Suprapubic skin (tissue), 4 donors: ENCODE data around the gene ERBB4. TPM values are rescaled to one million over a fixed set of nuclear protein-coding genes. Genes with fewer than 3 reads are reported as not detected.

ENCODE experiments used
- DNase-seq, 2 donors: peaks; one replicate each; pipeline ENCODE4 v3.0.0-alpha.2; 2019; ENCODE audit warnings: low spot score in 2 of 2
- H3K27ac ChIP-seq: fragments of 200-600 bp; sonication (generic); one replicate; pipeline ENCODE4 v1.5.1; 2019
- H3K27me3 ChIP-seq: fragments of 200-600 bp; sonication (generic); one replicate; pipeline ENCODE4 v1.5.1; 2019
- H3K36me3 ChIP-seq: fragments of 200-600 bp; sonication (generic); one replicate; pipeline ENCODE4 v1.5.1; 2019
- H3K4me1 ChIP-seq: fragments of 200-600 bp; sonication (generic); one replicate; pipeline ENCODE4 v1.5.1; 2019
- H3K4me3 ChIP-seq: fragments of 200-600 bp; sonication (generic); one replicate; pipeline ENCODE4 v1.5.1; 2019; ENCODE audit warnings: mild to moderate bottlenecking
- H3K9me3 ChIP-seq: fragments of 200-600 bp; sonication (generic); one replicate; pipeline ENCODE4 v1.5.1; 2019
- EP300 ChIP-seq: sonication (generic); formaldehyde crosslinking; IDR thresholded peaks from one replicate; pipeline ENCODE4 v1.6.1; 2017; ENCODE audit warnings: antibody characterized with exemption
- POLR2A ChIP-seq, 2 donors: fragments of 450-650 bp; IDR thresholded peaks; one replicate each; pipeline ENCODE4 v1.6.1; 2017; ENCODE audit warnings: antibody characterized with exemption in 2 of 2, mild to moderate bottlenecking in 2 of 2, moderate library complexity in 2 of 2
- POLR2AphosphoS5 ChIP-seq, 3 donors: sonication (generic); formaldehyde crosslinking; IDR thresholded peaks; one replicate each; pipeline ENCODE4 v1.6.1; 2017; ENCODE audit warnings: antibody characterized with exemption in 3 of 3
- WGBS: methylation state at CpG from one replicate; pipeline ENCODE4 v1.1.5; 2018; 5-methylcytosine and 5-hydroxymethylcytosine counted together
- total RNA-seq, 4 donors: library from RNA; depleted of rRNA; stranded (reverse); fragments of >200 nt; gene quantifications; one replicate each; pipeline ENCODE4 v1.1.0, GENCODE V29; 2016
- TF ChIP-seq, protein P1 (sequence below), 2 donors: fragments of 200-600 bp in 1 of 2; fragments of 450-650 bp in 1 of 2; sonication (generic) in 1 of 2; IDR thresholded peaks; one replicate each; pipeline ENCODE4 v1.5.1; 2016 to 2019; ENCODE audit warnings: antibody characterized with exemption in 2 of 2, mild to moderate bottlenecking in 1 of 2, moderate library complexity in 1 of 2

Gene ERBB4
- total RNA-seq, 4 donors from 2014 or later = 0.95 to 6.4 (median 1.5) TPM

DNA sequence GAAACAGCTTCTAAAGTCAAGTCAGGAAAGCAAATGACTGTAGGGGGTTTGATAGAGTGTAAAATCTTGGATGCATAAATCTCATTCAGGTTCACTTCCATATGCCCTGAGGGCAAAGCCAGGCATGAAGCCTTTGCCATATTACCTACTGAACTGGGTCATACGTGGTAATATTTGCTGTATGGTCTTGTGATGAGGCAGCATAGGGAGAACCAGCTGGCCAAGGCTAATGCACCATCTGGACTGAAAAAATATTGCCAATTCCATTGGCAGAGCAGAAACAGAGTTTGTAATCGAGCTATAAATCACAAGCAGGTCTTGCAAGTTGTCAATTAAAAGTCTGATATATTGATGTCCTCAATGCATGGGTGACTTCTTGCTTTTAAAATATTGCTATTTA is 243.8 kb downstream of the ERBB4 start:
- WGBS = 50% methylated on average over 2 of the region's 2 CpGs

DNA sequence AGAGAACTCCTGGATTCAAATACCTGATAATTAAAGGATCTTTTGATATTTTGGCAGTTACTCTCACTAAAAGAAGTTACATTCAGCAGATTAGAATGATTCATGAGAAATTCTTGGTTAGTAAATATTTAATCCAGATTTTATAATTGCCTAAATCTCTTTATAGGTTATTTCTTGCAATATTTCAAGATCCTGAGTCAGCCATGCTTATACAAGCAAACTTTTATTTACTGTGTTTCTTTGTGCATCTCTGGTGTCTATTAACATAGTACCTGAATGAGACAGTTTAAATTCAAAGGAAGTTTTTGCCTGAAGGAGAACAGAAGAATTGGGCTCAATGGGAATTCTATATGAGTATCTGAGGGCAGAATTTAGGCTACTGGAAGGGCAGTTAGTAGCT is 249.3 kb downstream of the ERBB4 start:
- Histone ChIP-seq H3K4me3 (no peak overlapping the region), H3K9me3 (no peaks in the 10 kb centered on the region), H3K27me3 (no peaks in the 10 kb centered on the region), H3K27ac (no peak overlapping the region), H3K4me1 (no peaks in the 10 kb centered on the region), H3K36me3 (no peaks in the 10 kb centered on the region)
- DNase-seq = no peak
- TF ChIP-seq POLR2A (IDR thresholded peaks at IDR 0.05) = no peak
- no peak for TF ChIP-seq EP300
- TF ChIP-seq, protein P1, sequence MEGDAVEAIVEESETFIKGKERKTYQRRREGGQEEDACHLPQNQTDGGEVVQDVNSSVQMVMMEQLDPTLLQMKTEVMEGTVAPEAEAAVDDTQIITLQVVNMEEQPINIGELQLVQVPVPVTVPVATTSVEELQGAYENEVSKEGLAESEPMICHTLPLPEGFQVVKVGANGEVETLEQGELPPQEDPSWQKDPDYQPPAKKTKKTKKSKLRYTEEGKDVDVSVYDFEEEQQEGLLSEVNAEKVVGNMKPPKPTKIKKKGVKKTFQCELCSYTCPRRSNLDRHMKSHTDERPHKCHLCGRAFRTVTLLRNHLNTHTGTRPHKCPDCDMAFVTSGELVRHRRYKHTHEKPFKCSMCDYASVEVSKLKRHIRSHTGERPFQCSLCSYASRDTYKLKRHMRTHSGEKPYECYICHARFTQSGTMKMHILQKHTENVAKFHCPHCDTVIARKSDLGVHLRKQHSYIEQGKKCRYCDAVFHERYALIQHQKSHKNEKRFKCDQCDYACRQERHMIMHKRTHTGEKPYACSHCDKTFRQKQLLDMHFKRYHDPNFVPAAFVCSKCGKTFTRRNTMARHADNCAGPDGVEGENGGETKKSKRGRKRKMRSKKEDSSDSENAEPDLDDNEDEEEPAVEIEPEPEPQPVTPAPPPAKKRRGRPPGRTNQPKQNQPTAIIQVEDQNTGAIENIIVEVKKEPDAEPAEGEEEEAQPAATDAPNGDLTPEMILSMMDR (IDR thresholded peaks at IDR 0.05) = no peak
- TF ChIP-seq POLR2AphosphoS5 (IDR thresholded peaks at IDR 0.05) = no peak

More for the DNA sequence above, 243.8 kb downstream of the ERBB4 start:
- TF ChIP-seq EP300 (no peak), POLR2A (IDR thresholded peaks at IDR 0.05) (no peak), POLR2AphosphoS5 (IDR thresholded peaks at IDR 0.05) (no peak)
- TF ChIP-seq, protein P1 (IDR thresholded peaks at IDR 0.05) = no peak
- Histone ChIP-seq H3K36me3 (no peaks in the 10 kb centered on the region), H3K9me3 (no peaks in the 10 kb centered on the region), H3K4me1 (no peaks in the 10 kb centered on the region), H3K4me3 (no peak overlapping the region), H3K27me3 (no peaks in the 10 kb centered on the region), H3K27ac (no peak overlapping the region)
- no peak for DNase-seq

DNA sequence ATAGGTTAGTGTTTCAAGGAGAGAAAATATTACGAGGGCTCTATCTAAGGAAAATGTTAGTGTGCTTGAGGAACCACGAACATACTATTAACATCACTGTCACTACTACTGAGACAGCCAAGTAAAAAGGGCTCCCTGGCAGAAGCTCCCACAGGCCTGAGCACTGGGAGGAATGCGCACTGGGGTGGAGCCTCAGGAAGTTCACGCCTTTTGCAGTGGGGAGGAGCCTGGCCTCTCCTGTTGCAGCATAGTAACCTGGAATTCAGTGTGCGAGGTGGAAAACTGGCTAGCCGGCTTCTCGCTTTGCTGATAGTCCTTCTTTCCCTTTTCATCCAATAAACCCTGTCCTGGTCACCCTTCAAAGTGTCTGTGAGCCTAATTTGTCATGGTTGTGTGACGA is 250.3 kb downstream of the ERBB4 start:
- Histone ChIP-seq H3K9me3 (no peaks in the 10 kb centered on the region), H3K27ac (no peak overlapping the region), H3K36me3 (no peaks in the 10 kb centered on the region), H3K4me3 (no peak overlapping the region), H3K27me3 (no peaks in the 10 kb centered on the region), H3K4me1 (no peaks in the 10 kb centered on the region)
- no peak for TF ChIP-seq EP300
- no peak for TF ChIP-seq POLR2A (IDR thresholded peaks at IDR 0.05)
- no peak for TF ChIP-seq POLR2AphosphoS5 (IDR thresholded peaks at IDR 0.05)
- TF ChIP-seq, protein P1 (IDR thresholded peaks at IDR 0.05) = no peak
- WGBS = 94% methylated on average over 8 of the region's 8 CpGs
- DNase-seq = no peak

DNA sequence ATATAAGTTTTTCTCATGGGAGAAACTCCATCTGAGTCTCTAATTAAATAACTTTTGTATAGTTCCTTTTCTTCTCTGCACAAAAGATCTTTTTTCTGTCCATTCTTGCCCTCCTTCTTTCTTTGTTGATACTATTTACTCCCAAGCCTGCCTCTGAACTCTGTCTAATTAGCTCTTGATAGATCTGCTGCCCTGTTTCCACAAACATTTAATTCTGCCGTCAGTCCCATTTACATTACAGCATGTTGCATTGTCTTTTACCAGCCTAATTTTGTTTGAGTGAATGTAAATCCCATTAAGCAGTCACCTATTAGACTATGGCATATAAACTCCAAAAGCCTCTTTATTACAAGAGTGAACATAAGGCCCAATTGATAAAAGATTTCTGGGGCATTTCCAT is 254.4 kb downstream of the ERBB4 start:
- no peaks in the 10 kb centered on the region for H3K27me3 ChIP-seq
- H3K27ac ChIP-seq = no peak overlapping the region
- no peaks in the 10 kb centered on the region for H3K9me3 ChIP-seq
- no peaks in the 10 kb centered on the region for H3K4me1 ChIP-seq
- DNase-seq = no peak
- no peak for TF ChIP-seq EP300
- WGBS = 44% methylated on average over 1 of the region's 1 CpG
- H3K4me3 ChIP-seq = no peak overlapping the region
- H3K36me3 ChIP-seq = no peaks in the 10 kb centered on the region

DNA sequence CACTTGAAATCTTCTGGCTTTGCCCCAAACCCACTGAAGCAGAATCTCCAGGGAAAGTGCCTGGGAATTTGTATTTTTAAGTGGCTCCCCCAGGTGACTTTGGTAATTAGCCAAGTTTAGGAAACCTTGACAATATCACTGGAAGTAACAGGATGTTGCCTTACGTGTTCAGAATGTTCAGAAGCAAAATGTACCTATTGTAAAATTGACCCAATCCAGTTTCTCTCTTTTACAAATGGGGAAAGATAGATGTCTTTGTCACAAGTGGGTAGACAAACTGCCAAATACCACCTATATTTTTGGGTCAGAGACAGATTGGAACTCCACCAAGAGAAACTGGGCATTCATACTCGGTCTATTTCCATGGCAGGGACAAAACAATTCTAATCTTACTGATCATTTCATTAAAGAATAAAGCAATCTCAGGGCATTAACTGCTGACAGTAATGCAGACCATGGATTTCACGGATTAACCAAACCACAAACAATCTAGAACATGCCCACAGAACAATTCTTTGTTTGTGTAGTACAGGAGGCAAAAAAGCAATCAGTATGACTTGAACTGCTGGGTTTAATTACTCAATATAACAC is 255.8 kb downstream of the ERBB4 start:
- Histone ChIP-seq H3K9me3 (no peaks in the 10 kb centered on the region), H3K27ac (no peak overlapping the region), H3K4me1 (no peaks in the 10 kb centered on the region), H3K36me3 (no peaks in the 10 kb centered on the region), H3K27me3 (no peaks in the 10 kb centered on the region), H3K4me3 (no peak overlapping the region)
- WGBS = 49% methylated on average over 3 of the region's 3 CpGs
- TF ChIP-seq EP300 = no peak
- no peak for TF ChIP-seq POLR2A (IDR thresholded peaks at IDR 0.05)
- TF ChIP-seq, protein P1 (IDR thresholded peaks at IDR 0.05) = no peak
- no peak for TF ChIP-seq POLR2AphosphoS5 (IDR thresholded peaks at IDR 0.05)
- no peak for DNase-seq

DNA sequence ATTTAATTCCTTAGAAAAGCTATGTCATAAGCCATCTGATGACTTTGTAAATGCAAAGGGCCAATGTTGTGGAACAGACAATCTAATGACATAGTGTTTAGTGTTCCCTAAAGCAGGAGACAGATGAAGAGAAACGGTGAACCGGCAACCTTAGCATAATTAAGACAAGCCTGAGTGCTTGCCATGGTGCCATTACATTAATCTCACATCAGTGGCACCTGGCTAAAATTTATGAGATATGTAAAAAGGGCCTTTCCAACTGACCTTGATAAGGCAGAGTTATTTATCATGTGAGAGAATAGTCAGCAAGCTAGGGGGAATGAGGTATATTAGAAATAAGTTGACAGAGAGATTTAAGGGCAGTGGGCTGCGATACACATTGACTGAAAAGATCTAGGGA is 261.8 kb downstream of the ERBB4 start:
- H3K4me3 ChIP-seq = no peak overlapping the region
- H3K36me3 ChIP-seq = no peaks in the 10 kb centered on the region
- DNase-seq = no peak
- H3K9me3 ChIP-seq = no peaks in the 10 kb centered on the region
- WGBS = 58% methylated on average over 3 of the region's 3 CpGs
- no peaks in the 10 kb centered on the region for H3K27me3 ChIP-seq
- no peak overlapping the region for H3K27ac ChIP-seq
- no peaks in the 10 kb centered on the region for H3K4me1 ChIP-seq
- TF ChIP-seq EP300 (no peak), POLR2A (IDR thresholded peaks at IDR 0.05) (no peak), POLR2AphosphoS5 (IDR thresholded peaks at IDR 0.05) (no peak)
- TF ChIP-seq, protein P1 (IDR thresholded peaks at IDR 0.05) = no peak
